HG03159 (cell line): Measurements from ENCODE around the gene NAA20.

ENCODE experiments used
- ATAC-seq: cut with Tn5 transposase; IDR thresholded peaks from one replicate; pipeline ENCODE4 v1.9.1; 2021; ENCODE audit warnings: mild to moderate bottlenecking, moderate library complexity; ENCODE audit not compliant: unreplicated experiment

Gene NAA20

GRCh38 chr20:20017001-20017843 is at the start of gene NAA20:
TSS of gene NAA20 (plus strand) at chr20:20017362. CDS start at chr20:20017397, 35 bp downstream.
- peak; percentile 98 for ATAC-seq

GRCh38 chr20:19967445-19967844 is 49.7 kb upstream of the NAA20 start:
- ATAC-seq = no peak

- ATAC-seq = no peak
Observed at GRCh38 chr20:19968028-19968427, 49.1 kb upstream of the NAA20 start.

- no peak for ATAC-seq
Observed at GRCh38 chr20:19968466-19969073, 48.6 kb upstream of the NAA20 start.

- no peak for ATAC-seq
Observed at GRCh38 chr20:19969106-19969505, 48.1 kb upstream of the NAA20 start.

GRCh38 chr20:19969507-19970255 is 47.5 kb upstream of the NAA20 start:
- ATAC-seq = no peak

- no peak for ATAC-seq
Observed at GRCh38 chr20:19970256-19970765, 46.9 kb upstream of the NAA20 start.

GRCh38 chr20:19971116-19971515 is 46.0 kb upstream of the NAA20 start:
- ATAC-seq = no peak

- no peak for ATAC-seq
Observed at GRCh38 chr20:19973961-19974629, 43.1 kb upstream of the NAA20 start.

GRCh38 chr20:19974630-19975435 is 42.3 kb upstream of the NAA20 start:
- ATAC-seq = no peak

- ATAC-seq = no peak
Observed at GRCh38 chr20:19975436-19975799, 41.7 kb upstream of the NAA20 start.

GRCh38 chr20:19975901-19976300 is 41.3 kb upstream of the NAA20 start:
- ATAC-seq = no peak

GRCh38 chr20:19976595-19977372 is 40.4 kb upstream of the NAA20 start:
- ATAC-seq = no peak

- ATAC-seq = no peak
Observed at GRCh38 chr20:19977373-19977770, 39.8 kb upstream of the NAA20 start.

- ATAC-seq = no peak
Observed at GRCh38 chr20:19978511-19979210, 38.5 kb upstream of the NAA20 start.

- no peak for ATAC-seq
Observed at GRCh38 chr20:19981031-19981451, 36.1 kb upstream of the NAA20 start.

GRCh38 chr20:19986419-19986818 is 30.7 kb upstream of the NAA20 start:
- ATAC-seq = no peak

GRCh38 chr20:19987046-19987445 is 30.1 kb upstream of the NAA20 start:
- no peak for ATAC-seq

GRCh38 chr20:19990850-19991249 is 26.3 kb upstream of the NAA20 start:
- no peak for ATAC-seq
